GM19023 (cell line): ENCODE measurements around the gene VWA5A.

Source experiments
- ATAC-seq: cut with Tn5 transposase; IDR thresholded peaks from one replicate; pipeline ENCODE4 v1.9.1; 2021; ENCODE audit warnings: mild to moderate bottlenecking, moderate library complexity; ENCODE audit not compliant: unreplicated experiment

VWA5A gene

GRCh38 chr11:124114942-124115781, at the start of gene VWA5A:
Gene VWA5A, plus strand, starts transcription at chr11:124115450. Its CDS starts 2,062 bp downstream, at chr11:124117512.
- ATAC-seq: peak; percentile 100

- no peak for ATAC-seq
These were observed 46.6 kb upstream of the VWA5A start for GRCh38 chr11:124068601-124069110.

GRCh38 chr11:124069429-124070401, 45.5 kb upstream of the VWA5A start:
- ATAC-seq: peak; percentile 90

GRCh38 chr11:124070915-124071622, 44.2 kb upstream of the VWA5A start:
- peak; percentile 64 for ATAC-seq

GRCh38 chr11:124071623-124071948, 43.7 kb upstream of the VWA5A start:
- no peak for ATAC-seq

- ATAC-seq: no peak
These were observed 43.1 kb upstream of the VWA5A start for GRCh38 chr11:124072147-124072546.

GRCh38 chr11:124074554-124074953, 40.7 kb upstream of the VWA5A start:
- ATAC-seq: no peak

- no peak for ATAC-seq
These were observed 39.8 kb upstream of the VWA5A start for GRCh38 chr11:124075492-124075840.

GRCh38 chr11:124075841-124076651, 39.2 kb upstream of the VWA5A start:
- peak; percentile 78 for ATAC-seq

GRCh38 chr11:124077266-124077665, 38.0 kb upstream of the VWA5A start:
- ATAC-seq: no peak

- ATAC-seq: no peak
These were observed 36.7 kb upstream of the VWA5A start for GRCh38 chr11:124078591-124078990.

GRCh38 chr11:124079631-124080326, 35.5 kb upstream of the VWA5A start:
- no peak for ATAC-seq

- ATAC-seq: no peak
These were observed 34.8 kb upstream of the VWA5A start for GRCh38 chr11:124080327-124081001.

GRCh38 chr11:124081483-124081882, 33.8 kb upstream of the VWA5A start:
- no peak for ATAC-seq

- ATAC-seq: no peak
These were observed 32.9 kb upstream of the VWA5A start for GRCh38 chr11:124082371-124082770.

GRCh38 chr11:124085583-124085982, 29.7 kb upstream of the VWA5A start:
- ATAC-seq: no peak

GRCh38 chr11:124085997-124086846, 29.0 kb upstream of the VWA5A start:
- no peak for ATAC-seq

- ATAC-seq: no peak
These were observed 24.3 kb upstream of the VWA5A start for GRCh38 chr11:124090996-124091395.
